HG02970 (cell line): ENCODE measurements around the gene SLCO2A1.

Experiments
- ATAC-seq: cut with Tn5 transposase; IDR thresholded peaks from one replicate; pipeline ENCODE4 v1.9.1; 2021; ENCODE audit warnings: mild to moderate bottlenecking, moderate library complexity, moderate number of reproducible peaks; ENCODE audit not compliant: unreplicated experiment, low FRiP score

SLCO2A1 gene

GRCh38 chr3:133935843-133936769 is 93.6 kb downstream of the SLCO2A1 start:
- no peak for ATAC-seq

GRCh38 chr3:133934996-133935842 is 94.5 kb downstream of the SLCO2A1 start:
- ATAC-seq, result no peak

GRCh38 chr3:133934073-133934970 is 95.4 kb downstream of the SLCO2A1 start:
- ATAC-seq, result no peak

- no peak for ATAC-seq
These were observed 96.4 kb downstream of the SLCO2A1 start for GRCh38 chr3:133933097-133934024.

- no peak for ATAC-seq
These were observed 97.7 kb downstream of the SLCO2A1 start for GRCh38 chr3:133932009-133932408.

GRCh38 chr3:133931084-133931483 is 98.6 kb downstream of the SLCO2A1 start:
- ATAC-seq, result no peak

- no peak for ATAC-seq
These were observed 99.3 kb downstream of the SLCO2A1 start for GRCh38 chr3:133930341-133930933.

GRCh38 chr3:133928903-133929607 is 100.7 kb downstream of the SLCO2A1 start:
- ATAC-seq, result no peak

- no peak for ATAC-seq
These were observed 101.4 kb downstream of the SLCO2A1 start for GRCh38 chr3:133928136-133928893.

GRCh38 chr3:133927540-133928066 is 102.1 kb downstream of the SLCO2A1 start:
- peak; percentile 70 for ATAC-seq

GRCh38 chr3:133926736-133927539 is 102.8 kb downstream of the SLCO2A1 start:
- no peak for ATAC-seq

- ATAC-seq, result no peak
These were observed 103.6 kb downstream of the SLCO2A1 start for GRCh38 chr3:133925960-133926735.

GRCh38 chr3:133924041-133924440 is 105.7 kb downstream of the SLCO2A1 start:
- no peak for ATAC-seq

GRCh38 chr3:133921592-133921991 is 108.1 kb downstream of the SLCO2A1 start:
- no peak for ATAC-seq

- no peak for ATAC-seq
These were observed 112.6 kb downstream of the SLCO2A1 start for GRCh38 chr3:133917144-133917543.
